ENCODE measurements around the gene PHF21A.

The PHF21A gene

GRCh38 chr11:45902452-45903380, 218.5 kb downstream of the PHF21A start:
- no peak for TF ChIP-seq TAF1 (IDR thresholded peaks at IDR 0.05; ENCODE audit: borderline replicate concordance, insufficient read depth, low read length)
- TF ChIP-seq FOXP2 (optimal IDR thresholded peaks at IDR 0.05; ENCODE audit: borderline replicate concordance, extremely low read depth, extremely low read length, insufficient read depth), result no peak
- no peak for TF ChIP-seq SIN3A (IDR thresholded peaks at IDR 0.05; ENCODE audit: borderline replicate concordance, insufficient read depth, low read length)
- TF ChIP-seq POLR2AphosphoS5 (IDR thresholded peaks at IDR 0.05; ENCODE audit: low read depth, low read length), result no peak
- TF ChIP-seq REST (IDR thresholded peaks at IDR 0.05; ENCODE audit: insufficient read depth in 1 of 2, low read depth in 2 of 2, low read length in 2 of 2), result no peak

GRCh38 chr11:45901626-45902025, 219.6 kb downstream of the PHF21A start:
- TF ChIP-seq FOXP2 (optimal IDR thresholded peaks at IDR 0.05; ENCODE audit: borderline replicate concordance, extremely low read depth, extremely low read length, insufficient read depth), result no peak
- TF ChIP-seq REST (IDR thresholded peaks at IDR 0.05; ENCODE audit: insufficient read depth in 1 of 2, low read depth in 2 of 2, low read length in 2 of 2), result no peak
- no peak for TF ChIP-seq POLR2AphosphoS5 (IDR thresholded peaks at IDR 0.05; ENCODE audit: low read depth, low read length)
- no peak for TF ChIP-seq TAF1 (IDR thresholded peaks at IDR 0.05; ENCODE audit: borderline replicate concordance, insufficient read depth, low read length)
- no peak for TF ChIP-seq SIN3A (IDR thresholded peaks at IDR 0.05; ENCODE audit: borderline replicate concordance, insufficient read depth, low read length)

GRCh38 chr11:45900916-45901617, 220.2 kb downstream of the PHF21A start:
- TF ChIP-seq REST (IDR thresholded peaks at IDR 0.05; ENCODE audit: insufficient read depth in 1 of 2, low read depth in 2 of 2, low read length in 2 of 2) (no peak), SIN3A (IDR thresholded peaks at IDR 0.05; ENCODE audit: borderline replicate concordance, insufficient read depth, low read length) (no peak), FOXP2 (optimal IDR thresholded peaks at IDR 0.05; ENCODE audit: borderline replicate concordance, extremely low read depth, extremely low read length, insufficient read depth) (no peak), TAF1 (IDR thresholded peaks at IDR 0.05; ENCODE audit: borderline replicate concordance, insufficient read depth, low read length) (no peak), POLR2AphosphoS5 (IDR thresholded peaks at IDR 0.05; ENCODE audit: low read depth, low read length) (no peak)

GRCh38 chr11:45899448-45900174, 221.6 kb downstream of the PHF21A start:
- TF ChIP-seq FOXP2 (optimal IDR thresholded peaks at IDR 0.05; ENCODE audit: borderline replicate concordance, extremely low read depth, extremely low read length, insufficient read depth) (no peak), TAF1 (IDR thresholded peaks at IDR 0.05; ENCODE audit: borderline replicate concordance, insufficient read depth, low read length) (no peak), SIN3A (IDR thresholded peaks at IDR 0.05; ENCODE audit: borderline replicate concordance, insufficient read depth, low read length) (0 out of 2 replicates have a peak, but pooled peaks have one; percentile 55), REST (IDR thresholded peaks at IDR 0.05; ENCODE audit: insufficient read depth in 1 of 2, low read depth in 2 of 2, low read length in 2 of 2) (peak; percentile 95 to 97), POLR2AphosphoS5 (IDR thresholded peaks at IDR 0.05; ENCODE audit: low read depth, low read length) (no peak)

Data from PFSK-1 (cell line).